ENCODE results near the gene ZCCHC24. TPM values are rescaled to one million over a fixed set of nuclear protein-coding genes. Genes with fewer than 3 reads are reported as not detected.

ZCCHC24 gene
- total and polyA plus RNA-seq, 2 of the 8 experiments (the other 6 are each of a cell fraction or from before 2014, with no cell fraction given), result 3.9 to 6.9 TPM

DNA sequence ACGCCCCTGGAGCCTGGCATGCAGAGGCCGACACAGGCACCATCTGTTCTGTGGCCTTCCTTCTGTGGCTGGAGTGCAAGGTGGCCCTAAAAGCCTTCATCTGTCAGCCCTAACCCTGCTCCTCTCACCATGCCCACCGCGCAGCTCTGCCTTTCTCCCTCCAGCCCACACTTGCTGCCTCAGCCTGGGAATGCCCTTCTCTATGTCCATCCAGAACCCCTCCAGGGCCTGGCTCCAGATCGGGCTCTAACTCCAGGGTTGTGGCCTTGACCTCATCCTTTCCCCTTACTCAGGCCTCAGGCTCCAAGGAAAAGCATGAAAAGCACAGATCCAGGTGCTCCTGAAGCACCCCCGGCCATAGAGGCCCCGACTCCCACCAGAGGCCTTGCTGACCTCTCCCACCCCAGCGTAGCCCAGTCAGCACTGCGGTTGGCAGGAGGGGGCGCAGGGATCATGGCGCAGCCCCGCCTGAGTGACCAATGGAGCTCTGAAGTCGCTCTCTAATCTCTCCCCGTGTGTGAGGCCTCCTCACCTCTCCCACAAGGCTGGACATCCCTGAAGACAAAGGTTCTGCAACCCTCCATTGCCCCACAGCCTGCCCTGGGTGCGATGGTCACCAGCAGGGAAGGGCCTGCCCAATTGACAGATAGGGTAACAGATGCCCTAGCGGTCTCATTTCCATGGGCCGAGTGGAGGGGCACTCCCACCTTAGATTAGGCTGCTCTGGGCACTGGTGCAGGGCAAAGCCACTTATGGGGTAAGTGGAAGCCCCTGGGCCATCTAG is 9.2 kb downstream of the ZCCHC24 start (continued):
- TF ChIP-seq, protein P1, sequence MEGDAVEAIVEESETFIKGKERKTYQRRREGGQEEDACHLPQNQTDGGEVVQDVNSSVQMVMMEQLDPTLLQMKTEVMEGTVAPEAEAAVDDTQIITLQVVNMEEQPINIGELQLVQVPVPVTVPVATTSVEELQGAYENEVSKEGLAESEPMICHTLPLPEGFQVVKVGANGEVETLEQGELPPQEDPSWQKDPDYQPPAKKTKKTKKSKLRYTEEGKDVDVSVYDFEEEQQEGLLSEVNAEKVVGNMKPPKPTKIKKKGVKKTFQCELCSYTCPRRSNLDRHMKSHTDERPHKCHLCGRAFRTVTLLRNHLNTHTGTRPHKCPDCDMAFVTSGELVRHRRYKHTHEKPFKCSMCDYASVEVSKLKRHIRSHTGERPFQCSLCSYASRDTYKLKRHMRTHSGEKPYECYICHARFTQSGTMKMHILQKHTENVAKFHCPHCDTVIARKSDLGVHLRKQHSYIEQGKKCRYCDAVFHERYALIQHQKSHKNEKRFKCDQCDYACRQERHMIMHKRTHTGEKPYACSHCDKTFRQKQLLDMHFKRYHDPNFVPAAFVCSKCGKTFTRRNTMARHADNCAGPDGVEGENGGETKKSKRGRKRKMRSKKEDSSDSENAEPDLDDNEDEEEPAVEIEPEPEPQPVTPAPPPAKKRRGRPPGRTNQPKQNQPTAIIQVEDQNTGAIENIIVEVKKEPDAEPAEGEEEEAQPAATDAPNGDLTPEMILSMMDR (IDR thresholded peaks at IDR 0.05; ENCODE audit: control extremely low read depth in 1 of 3, insufficient read depth in 1 of 3, low read depth in 1 of 3, low read length in 3 of 3), result no peak
- TF ChIP-seq FOSL1 (IDR thresholded peaks at IDR 0.05; ENCODE audit: insufficient read depth, low read depth, low read length) (no peak), JUND (IDR thresholded peaks at IDR 0.05; ENCODE audit: low read length) (no peak), KDM1A (IDR thresholded peaks at IDR 0.05; ENCODE audit: borderline replicate concordance, low read length) (no peak), GTF2F1 (IDR thresholded peaks at IDR 0.05; ENCODE audit: borderline replicate concordance, low read depth, low read length) (no peak)
